ENCODE data around the gene SP4. TPM values are rescaled to one million over a fixed set of nuclear protein-coding genes. Genes with fewer than 3 reads are reported as not detected.

SP4 gene
- polyA plus RNA-seq, 1 experiment: 1.7 TPM

DNA sequence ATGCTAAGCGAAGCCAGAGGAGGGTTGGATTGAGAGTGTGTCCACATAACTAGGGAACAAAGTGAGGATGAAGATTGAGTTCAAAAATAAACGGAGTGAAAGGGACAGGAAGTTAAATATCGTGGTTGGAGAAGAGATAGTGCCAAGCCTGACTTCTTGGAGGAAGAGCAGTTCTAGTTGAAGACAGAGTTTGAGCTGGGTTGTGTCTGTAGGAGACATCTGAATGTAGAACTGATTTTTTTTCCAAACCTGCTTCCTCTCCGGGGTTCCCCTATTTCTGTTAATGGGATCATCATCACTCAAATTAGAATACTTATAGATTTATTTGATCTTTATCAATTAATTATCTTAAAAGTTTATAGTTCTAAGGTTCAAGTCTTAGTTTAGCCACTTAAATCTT lies 35.6 kb downstream of the SP4 start:
- CTCF ChIA-PET: no interaction called here
- DNase-seq (ENCODE audit: low read depth): no peak
- Histone ChIP-seq H3K36me3 (ENCODE audit: control insufficient read depth, insufficient read depth, low read length) (no peaks in the 10 kb centered on the region), H3K4me3 (ENCODE audit: low read depth, low read length) (no peak overlapping the region), H3K27me3 (ENCODE audit: control insufficient read depth, insufficient read depth, low read length) (no peaks in the 10 kb centered on the region)
- TF ChIP-seq, protein P1, sequence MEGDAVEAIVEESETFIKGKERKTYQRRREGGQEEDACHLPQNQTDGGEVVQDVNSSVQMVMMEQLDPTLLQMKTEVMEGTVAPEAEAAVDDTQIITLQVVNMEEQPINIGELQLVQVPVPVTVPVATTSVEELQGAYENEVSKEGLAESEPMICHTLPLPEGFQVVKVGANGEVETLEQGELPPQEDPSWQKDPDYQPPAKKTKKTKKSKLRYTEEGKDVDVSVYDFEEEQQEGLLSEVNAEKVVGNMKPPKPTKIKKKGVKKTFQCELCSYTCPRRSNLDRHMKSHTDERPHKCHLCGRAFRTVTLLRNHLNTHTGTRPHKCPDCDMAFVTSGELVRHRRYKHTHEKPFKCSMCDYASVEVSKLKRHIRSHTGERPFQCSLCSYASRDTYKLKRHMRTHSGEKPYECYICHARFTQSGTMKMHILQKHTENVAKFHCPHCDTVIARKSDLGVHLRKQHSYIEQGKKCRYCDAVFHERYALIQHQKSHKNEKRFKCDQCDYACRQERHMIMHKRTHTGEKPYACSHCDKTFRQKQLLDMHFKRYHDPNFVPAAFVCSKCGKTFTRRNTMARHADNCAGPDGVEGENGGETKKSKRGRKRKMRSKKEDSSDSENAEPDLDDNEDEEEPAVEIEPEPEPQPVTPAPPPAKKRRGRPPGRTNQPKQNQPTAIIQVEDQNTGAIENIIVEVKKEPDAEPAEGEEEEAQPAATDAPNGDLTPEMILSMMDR (IDR thresholded peaks at IDR 0.05; ENCODE audit: insufficient read depth, low read depth, low read length): no peak
- POLR2A ChIA-PET: no interaction called here

GRCh38 chr7:21468969-21469368 lies 41.1 kb downstream of the SP4 start:
- no peaks in the 10 kb centered on the region for H3K36me3 ChIP-seq (ENCODE audit: control insufficient read depth, insufficient read depth, low read length)
- H3K4me3 ChIP-seq (ENCODE audit: low read depth, low read length): no peak overlapping the region
- no peak for DNase-seq (ENCODE audit: low read depth)
- POLR2A ChIA-PET: no interaction called here
- no peaks in the 10 kb centered on the region for H3K27me3 ChIP-seq (ENCODE audit: control insufficient read depth, insufficient read depth, low read length)
- CTCF ChIA-PET: interaction anchor here (0.6 kb wide), 1 partner anchor 30 kb away, joined by 5 read pairs; no protein-coding TSS in a partner anchor
- TF ChIP-seq, protein P1 (IDR thresholded peaks at IDR 0.05; ENCODE audit: insufficient read depth, low read depth, low read length): no peak

DNA sequence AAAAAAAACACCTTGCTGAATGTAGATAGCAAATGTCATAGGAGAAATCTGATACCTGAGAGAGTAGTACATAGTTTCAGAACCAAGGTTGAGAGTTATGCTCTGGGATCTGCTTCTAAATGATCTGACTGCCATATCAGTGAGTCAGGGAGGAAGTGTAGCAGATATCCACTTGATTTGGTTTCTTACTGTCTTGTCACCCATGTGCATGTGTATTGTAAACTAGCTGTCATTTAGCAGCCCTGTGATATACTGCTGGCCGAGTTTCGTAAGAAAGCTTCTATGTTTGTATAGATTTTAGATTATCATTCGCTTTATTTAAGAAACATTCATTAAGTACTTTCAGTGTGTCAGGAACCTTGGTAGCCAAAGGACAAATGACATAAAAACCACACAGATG lies 42.0 kb downstream of the SP4 start:
- TF ChIP-seq, protein P1 (IDR thresholded peaks at IDR 0.05; ENCODE audit: insufficient read depth, low read depth, low read length): no peak
- POLR2A ChIA-PET: no interaction called here
- CTCF ChIA-PET: interaction anchor here (1.0 kb wide), 1 partner anchor 14 kb away, joined by 3 read pairs; no protein-coding TSS in a partner anchor
- Histone ChIP-seq H3K27me3 (ENCODE audit: control insufficient read depth, insufficient read depth, low read length) (no peaks in the 10 kb centered on the region), H3K36me3 (ENCODE audit: control insufficient read depth, insufficient read depth, low read length) (no peaks in the 10 kb centered on the region), H3K4me3 (ENCODE audit: low read depth, low read length) (no peak overlapping the region)
- no peak for DNase-seq (ENCODE audit: low read depth)

DNA sequence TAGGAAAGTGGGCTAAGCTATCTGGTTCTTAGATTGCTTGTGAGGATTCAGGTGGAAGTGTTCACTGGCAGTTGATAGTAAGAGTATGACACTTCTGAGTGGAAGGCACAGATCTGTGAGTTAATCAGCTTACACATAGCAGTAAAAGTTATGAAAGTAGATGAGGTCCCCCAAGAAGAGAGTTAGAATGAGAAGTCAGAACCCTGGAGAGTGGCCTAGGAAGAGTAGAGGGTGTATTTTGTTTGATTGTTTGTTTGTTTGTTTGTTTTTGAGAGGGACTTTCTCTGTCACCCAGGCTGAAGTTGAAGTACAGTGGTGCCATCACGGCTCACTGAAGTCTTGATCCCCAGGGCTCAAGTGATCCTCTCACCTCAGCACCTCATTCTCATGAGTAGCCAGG lies 44.1 kb downstream of the SP4 start:
- no peak overlapping the region for H3K4me3 ChIP-seq (ENCODE audit: low read depth, low read length)
- CTCF ChIA-PET: interaction anchor here (0.6 kb wide), 1 partner anchor 249 kb away, joined by 4 read pairs; no protein-coding TSS in a partner anchor
- no peaks in the 10 kb centered on the region for H3K36me3 ChIP-seq (ENCODE audit: control insufficient read depth, insufficient read depth, low read length)
- no peaks in the 10 kb centered on the region for H3K27me3 ChIP-seq (ENCODE audit: control insufficient read depth, insufficient read depth, low read length)
- DNase-seq (ENCODE audit: low read depth): no peak
- POLR2A ChIA-PET: no interaction called here
- TF ChIP-seq, protein P1 (IDR thresholded peaks at IDR 0.05; ENCODE audit: insufficient read depth, low read depth, low read length): no peak

- H3K36me3 ChIP-seq (ENCODE audit: control insufficient read depth, insufficient read depth, low read length): no peaks in the 10 kb centered on the region
- no peaks in the 10 kb centered on the region for H3K27me3 ChIP-seq (ENCODE audit: control insufficient read depth, insufficient read depth, low read length)
- DNase-seq (ENCODE audit: low read depth): no peak
- TF ChIP-seq, protein P1 (IDR thresholded peaks at IDR 0.05; ENCODE audit: insufficient read depth, low read depth, low read length): no peak
- H3K4me3 ChIP-seq (ENCODE audit: low read depth, low read length): no peak overlapping the region
- ChIA-PET POLR2A (no interaction called here), CTCF (interaction anchor here (0.9 kb wide), 1 partner anchor 18 kb away, joined by 4 read pairs; no protein-coding TSS in a partner anchor)
Observed at GRCh38 chr7:21476429-21476828, 48.5 kb downstream of the SP4 start.

All from BJ (cell line).